PC-9 (cell line): ENCODE data around the gene HCRT.

Experiments
- CTCF ChIP-seq: fragments of 200-600 bp; sonication (generic); conservative IDR thresholded peaks from 2 replicates; pipeline ENCODE4 v1.6.1; 2017; ENCODE audit warnings: mixed run types, antibody characterized with exemption, mild to moderate bottlenecking, moderate library complexity
- EZH2 ChIP-seq: fragments of 200-600 bp; sonication (generic); IDR thresholded peaks from 2 replicates; pipeline ENCODE4 v1.8.0; 2017; ENCODE audit warnings: antibody characterized with exemption, low read depth

GRCh38 chr17:42233994-42234393, 48.7 kb upstream of the HCRT start:
- TF ChIP-seq CTCF = no peak
- no peak for TF ChIP-seq EZH2
